GM18907 (cell line): Measurements from ENCODE around the gene THADA.
"Not testable (repeated sequence)": the region's sequence is repeated elsewhere in the genome, so short reads cannot be mapped to it uniquely, and the experiment has no call there.

Experiments
- ATAC-seq: cut with Tn5 transposase; IDR thresholded peaks from one replicate; pipeline ENCODE4 v1.9.1; 2021; ENCODE audit warnings: mild to moderate bottlenecking, moderate library complexity; ENCODE audit not compliant: unreplicated experiment

THADA gene

GRCh38 chr2:43307046-43307445 lies 288.8 kb downstream of the THADA start:
- ATAC-seq = no peak

GRCh38 chr2:43306197-43306596 lies 289.6 kb downstream of the THADA start:
- no peak for ATAC-seq

- ATAC-seq = no peak
Observed at GRCh38 chr2:43305517-43305916, 290.3 kb downstream of the THADA start.

- ATAC-seq = no peak
Observed at GRCh38 chr2:43305012-43305411, 290.8 kb downstream of the THADA start.

GRCh38 chr2:43303889-43304288 lies 291.9 kb downstream of the THADA start:
- ATAC-seq = no peak

GRCh38 chr2:43302961-43303494 lies 292.8 kb downstream of the THADA start:
- no peak for ATAC-seq

GRCh38 chr2:43302182-43302960 lies 293.5 kb downstream of the THADA start:
- no peak for ATAC-seq

GRCh38 chr2:43300781-43301583 lies 294.9 kb downstream of the THADA start:
- no peak for ATAC-seq

GRCh38 chr2:43300222-43300621 lies 295.6 kb downstream of the THADA start:
- ATAC-seq = no peak

- no peak for ATAC-seq
Observed at GRCh38 chr2:43298500-43298899, 297.3 kb downstream of the THADA start.

GRCh38 chr2:43297740-43298139 lies 298.1 kb downstream of the THADA start:
- not testable (repeated sequence) for ATAC-seq

GRCh38 chr2:43294973-43295603 lies 300.8 kb downstream of the THADA start:
- ATAC-seq = no peak

GRCh38 chr2:43293744-43294695 lies 301.8 kb downstream of the THADA start:
- ATAC-seq = peak; percentile 99

GRCh38 chr2:43292851-43293743 lies 302.7 kb downstream of the THADA start:
- peak; percentile 14 for ATAC-seq

GRCh38 chr2:43292297-43292696 lies 303.5 kb downstream of the THADA start:
- ATAC-seq = no peak

GRCh38 chr2:43289331-43289730 lies 306.5 kb downstream of the THADA start:
- ATAC-seq = no peak

- no peak for ATAC-seq
Observed at GRCh38 chr2:43288417-43289305, 307.2 kb downstream of the THADA start.

GRCh38 chr2:43285987-43286386 lies 309.9 kb downstream of the THADA start:
- ATAC-seq = no peak
